ENCODE measurements around the gene GMCL2.

GMCL2 gene

GRCh38 chr5:178221853-178222252 is 34.7 kb upstream of the GMCL2 start:
- no peak for DNase-seq

- no peak for DNase-seq
Measured at GRCh38 chr5:178221282-178221681, 34.1 kb upstream of the GMCL2 start.

GRCh38 chr5:178218827-178219226 is 31.7 kb upstream of the GMCL2 start:
- DNase-seq = no peak

- DNase-seq = no peak
Measured at GRCh38 chr5:178218237-178218776, 31.1 kb upstream of the GMCL2 start.

GRCh38 chr5:178216779-178217178 is 29.6 kb upstream of the GMCL2 start:
- no peak for DNase-seq

GRCh38 chr5:178216088-178216534 is 28.9 kb upstream of the GMCL2 start:
- no peak for DNase-seq

GRCh38 chr5:178215280-178216002 is 28.3 kb upstream of the GMCL2 start:
- no peak for DNase-seq

- DNase-seq = no peak
Measured at GRCh38 chr5:178214160-178214803, 27.1 kb upstream of the GMCL2 start.

GRCh38 chr5:178213748-178214151 is 26.6 kb upstream of the GMCL2 start:
- DNase-seq = no peak

- no peak for DNase-seq
Measured at GRCh38 chr5:178213003-178213461, 25.9 kb upstream of the GMCL2 start.

GRCh38 chr5:178212241-178213002 is 25.3 kb upstream of the GMCL2 start:
- no peak for DNase-seq

- no peak for DNase-seq
Measured at GRCh38 chr5:178211095-178212048, 24.2 kb upstream of the GMCL2 start.

- no peak for DNase-seq
Measured at GRCh38 chr5:178210686-178211085, 23.5 kb upstream of the GMCL2 start.

GRCh38 chr5:178210073-178210535 is 22.9 kb upstream of the GMCL2 start:
- DNase-seq = no peak

GRCh38 chr5:178209334-178210072 is 22.3 kb upstream of the GMCL2 start:
- DNase-seq = no peak

GRCh38 chr5:178208540-178209227 is 21.5 kb upstream of the GMCL2 start:
- DNase-seq = no peak

GRCh38 chr5:178207917-178208280 is 20.7 kb upstream of the GMCL2 start:
- DNase-seq = no peak

- peak in 1 of 2 experiments; percentile 32 for DNase-seq
Measured at GRCh38 chr5:178207183-178207916, 20.2 kb upstream of the GMCL2 start.

- DNase-seq = no peak
Measured at GRCh38 chr5:178206166-178207101, 19.3 kb upstream of the GMCL2 start.
